Mononuclear cell (primary cell): ENCODE results near the gene CTBP2. TPM values are rescaled to one million over a fixed set of nuclear protein-coding genes. Genes with fewer than 3 reads are reported as not detected.

Experiments used
- H3K27me3 ChIP-seq: 2 replicates; pipeline ENCODE4 v1.6.0; 2011; ENCODE audit warnings: low read length, control low read depth; ENCODE audit not compliant: insufficient read depth
- H3K4me1 ChIP-seq: 2 replicates; pipeline ENCODE4 v1.5.1; 2011; ENCODE audit warnings: mild to moderate bottlenecking, low read length, control low read depth; ENCODE audit not compliant: insufficient read depth
- H3K4me3 ChIP-seq: 2 replicates; pipeline ENCODE4 v1.5.1; 2011; ENCODE audit warnings: mild to moderate bottlenecking, low read length, moderate library complexity
- H3K9me3 ChIP-seq: 2 replicates; pipeline ENCODE4 v1.5.1; 2011; ENCODE audit warnings: low read depth, mild to moderate bottlenecking, control low read depth, low read length
- total RNA-seq: library from RNA; depleted of rRNA; stranded (reverse); fragments of >200 nt; gene quantifications from one replicate; pipeline ENCODE4 v1.2.3, GENCODE V29; 2012

The CTBP2 gene
- total RNA-seq, 1 donor = 6.4 TPM

DNA sequence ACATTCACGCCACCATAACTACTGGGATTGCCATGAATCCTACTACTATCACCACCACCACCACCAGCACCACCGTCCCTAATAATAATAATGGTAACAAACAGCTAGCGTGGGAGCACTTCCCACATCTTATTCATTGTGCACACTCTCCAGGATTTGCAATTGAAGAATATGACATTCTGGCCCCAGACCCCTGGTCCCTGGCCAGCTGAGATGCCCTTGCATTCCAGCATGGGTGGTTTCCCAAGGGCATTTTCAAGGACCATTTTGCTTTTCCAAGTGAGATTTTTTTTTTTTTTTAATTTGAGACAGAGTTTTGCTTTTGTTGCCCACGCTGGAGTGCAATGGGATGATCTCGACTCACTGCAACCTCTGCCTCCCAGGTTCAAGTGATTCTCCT, 14.7 kb downstream of the CTBP2 start:
- H3K27me3 ChIP-seq = peaks cover 3% of the 10 kb centered on the region
- H3K9me3 ChIP-seq = no peaks in the 10 kb centered on the region
- H3K4me3 ChIP-seq = no peak overlapping the region
- peaks cover 68% of the 10 kb centered on the region for H3K4me1 ChIP-seq

- Histone ChIP-seq H3K4me1 (peaks cover 62% of the 10 kb centered on the region), H3K4me3 (no peak overlapping the region), H3K27me3 (peaks cover 3% of the 10 kb centered on the region), H3K9me3 (no peaks in the 10 kb centered on the region)
Observed at GRCh38 chr10:125144693-125145623, 15.4 kb downstream of the CTBP2 start.

- Histone ChIP-seq H3K9me3 (no peaks in the 10 kb centered on the region), H3K4me1 (peaks cover 54% of the 10 kb centered on the region), H3K27me3 (peaks cover 3% of the 10 kb centered on the region)
Observed at GRCh38 chr10:125144206-125144605, 16.2 kb downstream of the CTBP2 start.

GRCh38 chr10:125142946-125143345, 17.4 kb downstream of the CTBP2 start:
- no peaks in the 10 kb centered on the region for H3K9me3 ChIP-seq
- H3K27me3 ChIP-seq = peaks cover 3% of the 10 kb centered on the region
- no peak overlapping the region for H3K4me3 ChIP-seq
- peaks cover 42% of the 10 kb centered on the region for H3K4me1 ChIP-seq

More at GRCh38 chr10:125144206-125144605, 16.2 kb downstream of the CTBP2 start:
- no peak overlapping the region for H3K4me3 ChIP-seq

DNA sequence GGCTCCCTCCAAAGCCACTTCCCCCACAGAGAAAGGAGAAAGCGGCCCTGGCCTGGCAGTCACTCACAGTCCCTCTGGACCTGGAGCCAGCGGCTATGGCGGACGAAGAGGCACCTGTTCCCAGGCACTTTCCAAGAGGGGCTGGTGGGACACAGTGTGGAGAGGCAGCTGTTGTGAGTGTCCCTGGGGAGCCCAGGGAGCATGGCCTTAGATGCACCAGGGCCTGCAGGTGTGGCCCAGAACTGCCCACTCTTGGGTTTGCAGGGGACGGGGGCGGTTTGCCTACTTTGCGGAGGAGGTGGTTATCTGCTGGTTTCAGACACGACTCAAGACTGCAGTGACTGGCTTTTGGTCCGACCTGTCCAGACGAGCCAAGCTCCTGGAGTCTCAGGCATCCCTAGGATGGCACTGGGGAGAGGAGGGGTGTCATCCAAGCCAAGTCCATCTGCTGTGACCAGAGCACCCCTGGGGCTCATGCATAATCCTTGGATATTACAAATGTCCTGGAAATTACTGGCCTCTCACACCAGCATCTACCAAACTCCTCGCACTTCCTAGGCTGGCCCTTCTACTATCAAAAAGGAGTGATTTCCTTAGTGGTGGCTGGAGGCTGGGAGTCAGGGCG, 18.4 kb downstream of the CTBP2 start:
- Histone ChIP-seq H3K9me3 (no peaks in the 10 kb centered on the region), H3K4me1 (peaks cover 32% of the 10 kb centered on the region), H3K27me3 (peaks cover 3% of the 10 kb centered on the region), H3K4me3 (no peak overlapping the region)

- H3K4me3 ChIP-seq = no peak overlapping the region
- no peaks in the 10 kb centered on the region for H3K27me3 ChIP-seq
- no peaks in the 10 kb centered on the region for H3K9me3 ChIP-seq
- H3K4me1 ChIP-seq = peaks cover 25% of the 10 kb centered on the region
Observed at GRCh38 chr10:125141150-125141859, 19.1 kb downstream of the CTBP2 start.

GRCh38 chr10:125140151-125140550, 20.2 kb downstream of the CTBP2 start:
- Histone ChIP-seq H3K4me1 (peaks cover 16% of the 10 kb centered on the region), H3K27me3 (no peaks in the 10 kb centered on the region), H3K4me3 (no peak overlapping the region)

GRCh38 chr10:125137601-125138438, 22.5 kb downstream of the CTBP2 start:
- Histone ChIP-seq H3K4me1 (no peaks in the 10 kb centered on the region), H3K9me3 (no peaks in the 10 kb centered on the region), H3K4me3 (no peak overlapping the region), H3K27me3 (no peaks in the 10 kb centered on the region)

More at GRCh38 chr10:125140151-125140550, 20.2 kb downstream of the CTBP2 start:
- no peaks in the 10 kb centered on the region for H3K9me3 ChIP-seq

- Histone ChIP-seq H3K4me3 (no peak overlapping the region), H3K9me3 (no peaks in the 10 kb centered on the region), H3K27me3 (no peaks in the 10 kb centered on the region), H3K4me1 (no peaks in the 10 kb centered on the region)
Observed at GRCh38 chr10:125136087-125136486, 24.3 kb downstream of the CTBP2 start.

DNA sequence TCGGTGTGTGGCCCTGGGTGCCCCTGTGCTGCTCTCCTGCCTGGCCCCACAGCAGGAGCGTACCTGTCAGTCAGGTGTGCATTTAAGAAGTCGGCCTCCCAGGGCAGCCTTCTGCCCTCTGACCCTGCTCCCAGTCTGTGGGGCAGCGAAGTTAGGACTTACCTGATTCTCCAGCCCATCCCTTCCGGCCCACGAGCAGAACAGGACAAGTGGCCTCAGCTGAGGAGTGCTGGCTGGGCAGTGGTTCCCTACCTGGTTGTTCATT, 24.7 kb downstream of the CTBP2 start:
- H3K4me3 ChIP-seq = no peak overlapping the region
- no peaks in the 10 kb centered on the region for H3K9me3 ChIP-seq
- H3K27me3 ChIP-seq = no peaks in the 10 kb centered on the region
- H3K4me1 ChIP-seq = no peaks in the 10 kb centered on the region

DNA sequence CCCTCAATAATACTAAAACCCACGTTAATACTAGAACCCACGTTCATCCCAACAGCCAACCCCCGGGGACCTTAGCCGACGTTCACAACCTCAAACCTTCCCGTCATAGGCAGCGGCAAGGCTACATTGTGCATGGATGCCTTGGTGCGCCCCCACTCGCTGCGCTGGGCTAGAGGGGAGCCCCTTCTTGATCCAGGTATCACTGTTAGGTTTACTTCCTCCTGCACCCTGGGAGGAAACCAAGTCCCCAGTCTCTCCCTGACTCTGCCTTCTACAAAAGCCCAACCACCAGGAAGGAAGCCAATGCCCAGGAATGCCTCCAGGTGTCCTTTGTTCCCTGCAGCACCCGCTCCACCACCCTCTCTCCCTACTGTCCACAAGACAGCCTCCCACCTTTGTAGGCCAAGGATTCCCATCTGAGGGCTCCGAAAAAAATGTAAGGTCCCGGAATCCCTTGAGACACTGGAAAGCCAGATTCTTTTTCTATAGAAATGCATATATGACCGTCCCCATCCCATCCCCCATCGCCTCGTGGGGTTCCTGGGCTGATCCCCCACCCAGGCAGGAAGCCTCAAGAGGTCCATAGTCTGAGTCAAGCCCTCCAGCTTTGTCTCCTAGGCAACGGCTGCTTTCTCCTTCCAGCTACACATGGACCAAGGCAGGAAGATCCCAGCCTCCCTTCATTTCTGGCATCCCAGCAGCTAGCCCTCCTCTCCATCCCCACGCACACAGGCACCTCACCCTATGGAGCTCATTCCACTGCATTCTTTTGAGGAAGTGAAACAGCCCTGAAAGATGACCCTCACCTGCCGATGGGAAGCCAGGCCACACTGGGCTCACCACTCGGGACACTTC, 25.2 kb downstream of the CTBP2 start:
- H3K27me3 ChIP-seq = no peaks in the 10 kb centered on the region
- H3K4me3 ChIP-seq = no peak overlapping the region
- no peaks in the 10 kb centered on the region for H3K4me1 ChIP-seq
- no peaks in the 10 kb centered on the region for H3K9me3 ChIP-seq

DNA sequence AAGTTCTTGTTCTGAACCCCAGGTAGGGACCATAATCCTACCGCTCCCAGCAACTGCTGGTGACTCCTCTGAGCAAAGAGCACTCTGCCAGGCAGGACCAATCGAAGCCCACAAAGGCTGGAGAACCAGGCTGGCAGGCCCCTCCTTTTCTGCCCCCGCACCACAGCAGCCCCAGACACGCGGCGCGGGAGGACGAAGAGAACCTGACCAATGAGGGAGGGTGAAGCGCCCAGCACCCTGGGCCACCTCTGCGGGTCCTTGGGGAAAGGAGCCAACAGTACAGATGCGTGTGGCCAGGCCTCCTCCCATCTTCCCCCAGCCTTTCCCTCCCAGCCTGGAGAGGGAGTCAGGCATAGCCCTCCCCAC, 25.9 kb downstream of the CTBP2 start:
- no peaks in the 10 kb centered on the region for H3K27me3 ChIP-seq
- H3K9me3 ChIP-seq = no peaks in the 10 kb centered on the region
- H3K4me1 ChIP-seq = peaks cover 3% of the 10 kb centered on the region
- H3K4me3 ChIP-seq = no peak overlapping the region

- no peaks in the 10 kb centered on the region for H3K27me3 ChIP-seq
- H3K4me1 ChIP-seq = peaks cover 8% of the 10 kb centered on the region
Observed at GRCh38 chr10:125133696-125134482, 26.5 kb downstream of the CTBP2 start.

More at GRCh38 chr10:125133696-125134482, 26.5 kb downstream of the CTBP2 start:
- Histone ChIP-seq H3K9me3 (no peaks in the 10 kb centered on the region), H3K4me3 (no peak overlapping the region)
